ENCODE results near the gene EPHA4.

The EPHA4 gene

GRCh38 chr2:221555494-221555846, 16.6 kb downstream of the EPHA4 start:
- no peak overlapping the region for H3K4me3 ChIP-seq (ENCODE audit: low read depth, low read length)
- no peak for TF ChIP-seq CTCF (IDR thresholded peaks at IDR 0.05; ENCODE audit: low read depth, low read length)

GRCh38 chr2:221554769-221555493, 17.2 kb downstream of the EPHA4 start:
- no peak for TF ChIP-seq CTCF (IDR thresholded peaks at IDR 0.05; ENCODE audit: low read depth, low read length)
- no peak overlapping the region for H3K4me3 ChIP-seq (ENCODE audit: low read depth, low read length)

- H3K4me3 ChIP-seq (ENCODE audit: low read depth, low read length), result no peak overlapping the region
- no peak for TF ChIP-seq CTCF (IDR thresholded peaks at IDR 0.05; ENCODE audit: low read depth, low read length)
Measured at GRCh38 chr2:221553333-221553732, 18.8 kb downstream of the EPHA4 start.

- no peak overlapping the region for H3K4me3 ChIP-seq (ENCODE audit: low read depth, low read length)
- TF ChIP-seq CTCF (IDR thresholded peaks at IDR 0.05; ENCODE audit: low read depth, low read length), result no peak
Measured at GRCh38 chr2:221552291-221552690, 19.8 kb downstream of the EPHA4 start.

GRCh38 chr2:221551864-221552263, 20.2 kb downstream of the EPHA4 start:
- no peak for TF ChIP-seq CTCF (IDR thresholded peaks at IDR 0.05; ENCODE audit: low read depth, low read length)
- H3K4me3 ChIP-seq (ENCODE audit: low read depth, low read length), result no peak overlapping the region

GRCh38 chr2:221549143-221549542, 23.0 kb downstream of the EPHA4 start:
- TF ChIP-seq CTCF (IDR thresholded peaks at IDR 0.05; ENCODE audit: low read depth, low read length), result no peak
- no peak overlapping the region for H3K4me3 ChIP-seq (ENCODE audit: low read depth, low read length)

- no peak for TF ChIP-seq CTCF (IDR thresholded peaks at IDR 0.05; ENCODE audit: low read depth, low read length)
- no peak overlapping the region for H3K4me3 ChIP-seq (ENCODE audit: low read depth, low read length)
Measured at GRCh38 chr2:221546505-221547225, 25.4 kb downstream of the EPHA4 start.

All from WI38 (cell line).